ENCODE results near the gene BAAT. TPM values are rescaled to one million over a fixed set of nuclear protein-coding genes. Genes with fewer than 3 reads are reported as not detected.

Gene BAAT
- total and polyA plus RNA-seq, 3 donors from 2014 or later = 0.13 to 0.31 TPM; not detected in 1

- no peaks in the 10 kb centered on the region for H3K4me1 ChIP-seq
- no peak overlapping the region for H3K27ac ChIP-seq
- WGBS, 2 donors = 95 to 97% methylated on average over 4 of the region's 4 CpGs
- no peaks in the 10 kb centered on the region for H3K9me3 ChIP-seq
- no peaks in the 10 kb centered on the region for H3K36me3 ChIP-seq (ENCODE audit: low read depth, missing control alignments)
- no peak for DNase-seq
- intact Hi-C loops (cut with DNase I; ENCODE audit: low total_unique reads) = no loop called here
- no peaks in the 10 kb centered on the region for H3K27me3 ChIP-seq
- TF ChIP-seq CTCF (IDR thresholded peaks at IDR 0.05) (no peak), POLR2A (IDR thresholded peaks at IDR 0.05) (no peak)
- H3K4me3 ChIP-seq = no peak overlapping the region
These were observed 24.3 kb upstream of the BAAT start for GRCh38 chr9:101409079-101409477.

GRCh38 chr9:101408374-101409078 lies 23.7 kb upstream of the BAAT start:
- TF ChIP-seq CTCF (IDR thresholded peaks at IDR 0.05) (no peak), POLR2A (IDR thresholded peaks at IDR 0.05) (no peak)
- intact Hi-C loops (cut with DNase I; ENCODE audit: low total_unique reads) = no loop called here
- H3K27ac ChIP-seq = no peak overlapping the region
- H3K4me3 ChIP-seq = no peak overlapping the region
- no peaks in the 10 kb centered on the region for H3K4me1 ChIP-seq
- WGBS, 2 donors = 95 to 97% methylated on average over 5 of the region's 5 CpGs
- no peaks in the 10 kb centered on the region for H3K9me3 ChIP-seq
- no peak for DNase-seq
- no peaks in the 10 kb centered on the region for H3K27me3 ChIP-seq
- no peaks in the 10 kb centered on the region for H3K36me3 ChIP-seq (ENCODE audit: low read depth, missing control alignments)

GRCh38 chr9:101403516-101404285 lies 18.9 kb upstream of the BAAT start:
- WGBS, 2 donors = 91% methylated on average over 9 of the region's 9 CpGs
- no peak overlapping the region for H3K4me3 ChIP-seq
- intact Hi-C loops (cut with DNase I; ENCODE audit: low total_unique reads) = loop anchor here (5.0 kb wide), 1 partner anchor 129 kb away; the partner anchor contains the start of gene RNF20
- no peak for DNase-seq
- no peak for TF ChIP-seq CTCF (IDR thresholded peaks at IDR 0.05)
- no peak for TF ChIP-seq POLR2A (IDR thresholded peaks at IDR 0.05)
- no peak overlapping the region for H3K27ac ChIP-seq
- peaks cover 4% of the 10 kb centered on the region for H3K36me3 ChIP-seq (ENCODE audit: low read depth, missing control alignments)
- no peaks in the 10 kb centered on the region for H3K27me3 ChIP-seq
- H3K4me1 ChIP-seq = peaks cover 9% of the 10 kb centered on the region
- H3K9me3 ChIP-seq = no peaks in the 10 kb centered on the region

DNA sequence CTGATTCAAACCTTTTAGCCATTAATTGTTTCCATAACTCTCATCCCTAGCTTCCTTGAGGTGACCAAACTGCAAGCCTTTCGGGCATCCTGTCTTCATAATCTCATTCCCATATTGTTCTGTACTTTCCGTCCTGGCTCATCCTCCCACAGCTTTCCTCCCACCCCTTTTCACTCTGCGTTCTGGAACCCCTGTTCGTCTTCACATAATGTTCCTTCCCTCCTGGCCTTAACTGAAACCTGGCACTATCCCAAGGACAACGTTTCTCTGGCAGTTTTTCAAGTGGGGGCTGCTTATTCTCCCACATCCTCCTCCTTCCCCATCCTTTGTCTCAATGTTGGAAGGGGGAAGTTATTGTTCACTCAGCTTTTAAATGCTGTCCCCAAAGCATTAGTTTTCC lies 15.3 kb upstream of the BAAT start:
- intact Hi-C loops (cut with DNase I; ENCODE audit: low total_unique reads) = loop anchor here (5.0 kb wide), 1 partner anchor 132 kb away; the partner anchor contains the start of gene RNF20
- H3K4me1 ChIP-seq = peaks cover 13% of the 10 kb centered on the region
- 4 to 7% methylated on average over 5 of the region's 5 CpGs for WGBS, 2 donors
- peak overlapping the region; percentile 78 for H3K4me3 ChIP-seq
- peak overlapping the region; percentile 94 to 95 for H3K27ac ChIP-seq
- peak; percentile 84 for DNase-seq
- H3K36me3 ChIP-seq (ENCODE audit: low read depth, missing control alignments) = peaks cover 4% of the 10 kb centered on the region
- no peaks in the 10 kb centered on the region for H3K27me3 ChIP-seq
- H3K9me3 ChIP-seq = no peaks in the 10 kb centered on the region
- TF ChIP-seq POLR2A (IDR thresholded peaks at IDR 0.05) (no peak), CTCF (IDR thresholded peaks at IDR 0.05) (no peak)

Measured in testis (tissue), 3 donors.